Stimulated activated CD8-positive, alpha-beta memory T cell treated with anti-CD3 and anti-CD28 coated beads, Interleukin-15, amount 100 ng/mL, for 1 hour (primary cell): ENCODE results near the gene RPIA.
A peak's percentile ranks its signal among the peaks of the same experiment; 100 is the strongest.
"Not testable (repeated sequence)": the region's sequence is repeated elsewhere in the genome, so short reads cannot be mapped to it uniquely, and the experiment has no call there.

Source experiments
- DNase-seq: peaks from one replicate; pipeline ENCODE4 v3.0.0-alpha.2; 2020; ENCODE audit warnings: low read depth

Gene RPIA

GRCh38 chr2:88735133-88735532, 43.7 kb downstream of the RPIA start:
- DNase-seq = no peak

GRCh38 chr2:88735853-88736252, 44.4 kb downstream of the RPIA start:
- no peak for DNase-seq

DNA sequence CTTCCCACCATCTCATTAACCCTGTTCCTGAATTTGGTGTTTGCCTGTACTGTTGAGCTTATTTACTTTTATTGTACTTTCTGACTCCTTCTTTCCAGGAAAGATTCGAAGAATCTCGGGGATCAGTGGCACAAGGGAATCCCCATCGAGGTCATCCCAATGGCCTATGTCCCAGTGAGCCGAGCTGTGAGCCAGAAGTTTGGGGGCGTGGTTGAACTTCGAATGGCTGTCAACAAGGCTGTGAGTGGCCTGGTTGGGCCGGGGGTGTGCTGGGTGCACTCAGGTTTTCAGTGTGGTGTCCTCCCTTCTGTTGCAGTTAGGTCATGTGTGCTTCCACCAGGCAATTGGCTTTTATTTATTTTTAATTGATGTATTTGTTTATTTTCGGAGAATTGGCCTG, 45.0 kb downstream of the RPIA start:
- no peak for DNase-seq

DNA sequence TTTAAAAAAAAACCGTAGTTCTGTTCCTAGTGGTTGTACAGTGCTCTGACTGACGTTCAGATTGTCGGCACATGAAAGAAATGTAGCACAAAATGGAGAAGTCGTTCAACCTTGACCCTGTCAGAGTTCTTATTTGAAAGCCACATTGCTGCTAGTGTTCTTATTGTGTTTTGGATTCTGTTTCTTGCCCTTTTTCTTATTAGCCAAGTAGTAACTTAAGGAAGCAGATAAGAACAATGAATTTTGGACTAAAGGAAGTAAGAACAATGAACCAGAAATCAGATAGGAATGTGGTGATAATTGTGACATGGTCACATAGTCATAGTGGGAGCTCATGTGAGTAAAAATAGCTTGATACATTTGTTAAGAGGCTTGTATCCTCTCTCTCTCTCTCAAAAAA, 45.9 kb downstream of the RPIA start:
- no peak for DNase-seq

DNA sequence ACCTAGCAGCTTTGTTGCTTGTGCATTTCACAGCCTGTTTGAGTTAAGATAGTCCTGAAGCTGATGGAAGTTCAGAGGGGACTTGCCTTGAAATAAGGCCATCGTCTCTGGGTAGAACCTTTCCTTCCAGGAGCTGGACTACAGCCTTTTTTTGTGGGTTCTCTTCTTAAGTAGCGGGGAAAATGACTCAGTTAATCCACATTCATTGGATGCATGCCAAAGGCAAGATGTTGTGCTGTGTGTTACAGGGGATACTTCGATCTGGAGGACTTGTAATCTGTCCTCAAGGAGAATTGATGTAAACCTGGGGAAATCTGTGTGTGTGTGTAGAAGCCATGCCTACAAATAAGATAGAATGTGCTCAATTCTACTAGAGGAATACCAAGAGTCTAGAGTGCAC, 46.8 kb downstream of the RPIA start:
- no peak for DNase-seq

GRCh38 chr2:88739985-88740600, 48.6 kb downstream of the RPIA start:
- peak; percentile 54 for DNase-seq

DNA sequence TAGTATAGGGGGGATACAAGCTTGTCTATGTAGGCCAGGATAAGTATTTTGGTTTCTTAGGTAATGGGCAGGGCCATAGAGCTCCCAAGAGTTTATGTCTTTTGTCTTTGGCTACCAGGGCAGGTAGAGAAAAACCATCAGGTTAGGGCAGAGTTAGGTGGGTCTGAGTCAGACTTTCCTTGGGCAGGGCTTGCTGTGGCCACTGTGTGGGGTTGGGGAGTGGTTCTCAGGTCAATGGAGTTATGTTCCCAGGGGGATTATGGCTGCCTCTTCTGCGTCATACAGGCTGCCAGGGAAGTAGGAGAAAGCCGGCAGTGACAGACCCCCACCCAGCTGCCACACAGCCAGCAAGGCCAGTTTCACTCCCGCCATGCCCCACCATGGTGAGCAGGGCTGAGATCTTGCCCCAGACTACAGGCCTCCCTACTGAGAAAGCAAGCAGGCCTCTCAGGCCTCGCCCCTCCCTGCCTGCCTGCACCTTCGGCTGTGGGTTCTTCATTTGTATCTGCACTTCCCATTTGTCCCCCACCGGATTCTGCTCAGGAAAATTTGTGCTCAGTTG, 55.5 kb downstream of the RPIA start:
- DNase-seq = no peak

- DNase-seq = no peak
Measured at GRCh38 chr2:88747990-88748389, 56.5 kb downstream of the RPIA start.

DNA sequence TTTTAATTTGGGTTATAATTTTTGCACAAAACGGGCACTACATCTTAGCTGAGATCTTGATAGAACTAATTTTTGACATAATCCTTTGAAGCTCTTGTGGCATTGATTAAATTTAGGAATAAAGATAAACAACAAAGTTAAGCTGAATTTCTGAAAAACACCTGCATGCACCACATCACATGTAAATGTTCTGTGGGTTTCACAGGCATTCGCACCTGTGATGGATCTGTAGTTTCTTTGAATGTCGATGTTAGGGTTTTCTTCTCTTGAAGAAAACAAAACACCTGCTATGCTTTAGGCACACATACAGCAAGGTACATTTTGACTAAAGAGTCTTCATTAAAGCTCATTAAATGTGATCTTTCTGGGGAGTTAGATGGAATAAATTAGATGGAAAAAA, 60.3 kb downstream of the RPIA start:
- DNase-seq = no peak

DNA sequence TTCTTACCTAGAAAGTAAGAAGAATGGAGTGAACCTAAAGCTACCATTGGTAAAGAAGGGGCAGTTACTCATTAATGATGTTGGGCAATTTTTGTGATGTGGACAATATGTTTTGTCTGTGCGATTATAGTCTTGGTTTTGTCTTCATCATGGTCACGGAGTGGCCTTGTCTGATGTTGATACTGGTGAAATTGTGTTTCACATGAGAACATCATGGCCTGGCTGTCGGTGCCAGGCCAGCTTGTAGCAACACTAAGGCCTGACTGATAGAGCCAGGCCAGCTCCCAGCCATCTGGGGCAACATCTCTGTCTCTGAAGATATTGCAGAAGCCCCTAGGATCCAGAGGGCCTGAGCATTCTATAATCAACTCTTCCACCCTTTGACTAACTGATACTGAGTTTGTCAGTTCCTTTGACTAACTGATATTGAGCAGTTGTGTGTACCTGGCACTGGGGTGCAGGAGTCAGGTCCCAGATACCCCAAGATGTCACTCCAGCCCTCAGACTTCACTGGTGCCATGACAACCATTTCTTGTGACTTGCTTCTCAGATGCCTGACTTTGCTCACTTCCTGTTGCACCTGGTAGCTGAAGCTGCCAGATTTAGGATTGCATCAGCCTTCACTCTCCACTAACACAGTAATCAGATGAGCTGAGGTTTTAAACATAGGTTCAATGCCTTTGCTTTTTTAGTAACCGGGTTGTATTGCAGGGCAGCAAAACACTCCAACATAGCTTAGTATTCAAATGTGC, 62.5 kb downstream of the RPIA start:
- no peak for DNase-seq

- no peak for DNase-seq
Measured at GRCh38 chr2:88754585-88755320, 63.3 kb downstream of the RPIA start.

DNA sequence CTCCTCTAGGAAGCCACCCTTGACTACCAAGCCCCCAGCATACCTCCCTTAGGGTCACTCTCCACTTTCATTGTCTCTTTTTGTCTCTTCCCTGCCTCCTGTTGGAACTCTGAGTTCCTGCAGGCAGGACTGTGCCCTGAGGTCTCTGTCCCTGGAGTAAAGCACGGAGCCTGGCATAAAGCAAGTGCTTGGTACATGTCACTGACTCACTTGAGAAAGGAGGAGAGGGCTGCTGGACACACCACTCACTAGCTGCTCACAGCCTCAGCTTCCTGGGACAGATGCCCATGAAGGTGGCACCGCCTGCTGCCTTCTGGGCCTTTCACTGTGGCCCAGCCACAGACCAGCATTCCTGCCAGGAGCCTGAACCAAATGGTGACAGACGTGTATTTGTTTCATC, 64.4 kb downstream of the RPIA start:
- no peak for DNase-seq

DNA sequence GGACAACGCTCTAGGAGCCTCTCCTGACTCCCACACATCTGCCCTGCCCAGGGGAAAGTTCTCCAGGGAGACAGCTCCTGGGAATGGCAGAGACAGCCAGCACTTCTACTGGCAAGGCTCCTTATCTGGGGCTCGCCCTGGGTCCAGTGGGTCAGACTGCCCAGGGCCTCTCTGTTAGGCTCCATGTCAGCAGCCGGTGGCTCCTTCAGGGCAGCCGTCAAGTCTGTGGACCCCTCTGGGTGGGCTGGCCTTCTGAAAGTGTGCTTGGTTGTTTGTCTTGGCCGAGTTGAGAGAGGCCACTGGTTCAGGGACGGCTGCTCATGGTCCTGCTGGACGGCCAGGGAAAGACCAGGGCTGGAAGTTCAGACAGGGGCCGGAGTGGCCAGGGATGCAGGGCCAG, 65.6 kb downstream of the RPIA start:
- DNase-seq = no peak

DNA sequence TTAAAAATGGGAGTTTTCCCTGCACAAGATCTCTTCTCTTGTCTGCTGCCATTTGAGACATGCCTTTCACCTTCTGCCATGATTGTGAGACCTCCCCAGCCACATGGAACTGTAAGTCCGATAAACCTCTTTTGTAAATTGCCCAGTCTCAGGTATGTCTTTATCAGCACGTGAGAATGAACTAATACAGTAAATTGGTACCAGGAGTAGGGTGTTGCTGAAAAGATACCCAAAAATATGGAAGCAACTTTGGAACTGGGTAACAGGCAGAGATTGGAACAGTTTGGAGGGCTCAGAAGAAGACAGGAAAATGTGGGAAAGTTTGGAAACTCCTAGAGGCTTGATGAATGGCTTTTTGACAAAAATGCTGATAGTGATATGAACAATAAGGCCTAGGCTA, 67.2 kb downstream of the RPIA start:
- DNase-seq = not testable (repeated sequence)

GRCh38 chr2:88760819-88761598, 69.5 kb downstream of the RPIA start:
- DNase-seq = no peak

DNA sequence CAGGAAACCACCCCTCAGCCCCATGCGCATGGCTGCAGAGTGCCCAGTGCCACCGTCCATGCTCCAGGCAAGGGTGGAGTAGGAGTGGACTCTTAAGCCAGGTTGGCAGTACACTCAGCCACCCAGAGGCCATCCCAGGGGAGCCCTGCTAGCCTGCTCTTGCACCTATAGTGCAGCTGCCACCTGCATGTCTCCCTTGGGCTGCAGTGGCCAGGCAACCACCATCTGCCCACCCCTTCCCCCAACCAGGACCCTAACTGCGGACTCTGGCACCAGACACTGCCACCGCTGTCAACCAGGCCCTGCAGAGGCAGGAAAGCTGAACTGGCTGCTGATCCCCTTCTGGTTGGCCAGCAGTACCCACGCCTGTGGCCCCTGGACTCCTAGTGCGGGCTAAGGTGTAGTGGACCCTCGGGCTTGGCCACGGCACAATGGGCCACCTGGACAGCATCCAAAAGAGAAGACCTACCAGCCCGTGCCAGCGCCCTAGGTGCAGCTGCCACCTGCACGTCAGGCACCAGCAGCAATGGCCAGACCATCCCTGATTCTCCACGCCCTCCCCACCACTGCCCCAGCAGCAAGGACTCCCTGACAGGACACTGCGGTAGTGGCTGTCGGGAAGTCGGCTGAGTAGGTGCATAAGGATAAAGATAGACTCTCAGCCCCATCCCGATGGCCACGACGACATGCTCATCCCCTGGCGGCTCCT, 72.8 kb downstream of the RPIA start:
- no peak for DNase-seq

- DNase-seq = no peak
Measured at GRCh38 chr2:88764850-88765153, 73.3 kb downstream of the RPIA start.

DNA sequence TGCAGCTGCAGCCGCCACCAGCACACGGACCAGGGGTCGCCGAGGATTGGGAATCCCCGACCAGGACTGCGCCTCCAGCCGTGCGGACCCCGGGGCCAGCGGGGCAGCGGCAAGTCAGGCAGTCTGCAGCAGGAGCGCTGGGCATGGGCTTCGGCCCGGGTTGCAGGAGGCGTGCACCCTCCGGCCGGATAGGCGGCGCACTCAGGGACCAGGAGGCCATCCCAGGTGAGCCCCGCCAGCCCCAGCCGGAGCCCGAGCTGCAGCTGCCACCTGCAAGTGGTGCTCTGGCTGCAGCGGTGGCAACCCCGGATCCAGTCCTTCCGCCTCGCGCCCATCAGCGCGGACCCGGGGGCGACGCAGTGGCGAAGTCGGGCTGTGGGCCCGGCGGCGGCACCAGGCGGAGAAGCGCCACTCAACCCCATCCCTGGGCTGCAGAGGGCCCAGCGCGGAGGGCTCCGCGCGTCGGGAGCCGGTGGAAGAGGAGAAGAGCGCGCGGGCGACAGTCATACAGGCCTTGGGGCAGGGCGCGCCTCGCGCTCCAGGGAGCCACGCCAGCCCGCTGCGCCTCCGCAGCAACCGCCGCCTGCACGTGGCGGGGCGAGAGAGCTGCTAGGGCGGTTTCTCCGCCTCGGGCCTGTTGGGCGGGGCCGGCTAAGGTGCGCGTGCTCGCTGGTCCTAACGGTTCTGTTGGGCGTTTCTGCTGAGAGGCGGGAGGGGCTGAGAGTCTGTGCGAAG, 73.8 kb downstream of the RPIA start:
- DNase-seq = no peak

- DNase-seq = not testable (repeated sequence)
Measured at GRCh38 chr2:88765889-88766481, 74.5 kb downstream of the RPIA start.

GRCh38 chr2:88770016-88770415, 78.5 kb downstream of the RPIA start:
- DNase-seq = no peak
